Breast epithelium (tissue), 4 donors: ENCODE measurements around the gene IKBIP. TPM values are rescaled to one million over a fixed set of nuclear protein-coding genes. Genes with fewer than 3 reads are reported as not detected.

Experiments used
- DNase-seq, 2 donors: peaks; one replicate each; pipeline ENCODE4 v3.0.0-alpha.2; 2019; ENCODE audit warnings: low spot score in 2 of 2
- H3K27ac ChIP-seq, 2 donors: fragments of 200-600 bp; sonication (generic) in 1 of 2; one replicate each; pipeline ENCODE4 v1.5.1; 2016 to 2019; ENCODE audit warnings: mild to moderate bottlenecking in 1 of 2
- H3K27me3 ChIP-seq, 2 donors: fragments of 200-600 bp; sonication (generic) in 1 of 2; one replicate each; pipeline versions ENCODE4 v1.5.1 to v1.6.0; 2017 to 2019; ENCODE audit warnings: control low read depth in 1 of 2, mild to moderate bottlenecking in 1 of 2
- H3K36me3 ChIP-seq: fragments of 200-600 bp; one replicate; pipeline ENCODE4 v1.5.1; 2019
- H3K4me1 ChIP-seq, 2 donors: fragments of 200-600 bp; sonication (generic); one replicate each; pipeline ENCODE4 v1.5.1; 2016 to 2019; ENCODE audit warnings: control low read depth in 1 of 2
- H3K4me3 ChIP-seq, 3 donors: fragments of 200-600 bp; sonication (generic); 1 replicate in 2 of 3; 2 replicates in 1 of 3; pipeline ENCODE4 v1.5.1; 2016 to 2019; ENCODE audit warnings: mild to moderate bottlenecking in 3 of 3, moderate library complexity in 2 of 3
- H3K9me3 ChIP-seq, 2 donors: fragments of 200-600 bp; sonication (generic) in 1 of 2; one replicate each; pipeline ENCODE4 v1.5.1; 2016 to 2019; ENCODE audit warnings: control low read depth in 1 of 2
- CTCF ChIP-seq, 3 donors: fragments of 450-650 bp; IDR thresholded peaks; one replicate each; pipeline ENCODE4 v1.5.1; 2016 to 2017; ENCODE audit warnings: antibody characterized with exemption in 3 of 3, mild to moderate bottlenecking in 3 of 3, moderate library complexity in 3 of 3
- POLR2A ChIP-seq: fragments of 450-650 bp; IDR thresholded peaks from one replicate; pipeline ENCODE4 v1.6.1; 2016; ENCODE audit warnings: antibody characterized with exemption, mild to moderate bottlenecking, moderate library complexity
- POLR2AphosphoS5 ChIP-seq, 3 donors: sonication (generic); formaldehyde crosslinking; IDR thresholded peaks; one replicate each; pipeline ENCODE4 v1.6.1; 2017; ENCODE audit warnings: antibody characterized with exemption in 3 of 3
- intact Hi-C: fragments of 100-400 bp; cut with DNase I; formaldehyde crosslinking; loops from one replicate; pipeline ENCODE4 v1.15.1; 2023; ENCODE audit warnings: low total_unique reads
- total RNA-seq, 3 donors: library from RNA; depleted of rRNA; stranded (reverse); fragments of >200 nt; gene quantifications; one replicate each; pipeline ENCODE4 v1.1.0, GENCODE V29; 2016

IKBIP gene
- total RNA-seq, 3 donors from 2014 or later, result 10.7 to 19.7 (median 12.3) TPM

DNA sequence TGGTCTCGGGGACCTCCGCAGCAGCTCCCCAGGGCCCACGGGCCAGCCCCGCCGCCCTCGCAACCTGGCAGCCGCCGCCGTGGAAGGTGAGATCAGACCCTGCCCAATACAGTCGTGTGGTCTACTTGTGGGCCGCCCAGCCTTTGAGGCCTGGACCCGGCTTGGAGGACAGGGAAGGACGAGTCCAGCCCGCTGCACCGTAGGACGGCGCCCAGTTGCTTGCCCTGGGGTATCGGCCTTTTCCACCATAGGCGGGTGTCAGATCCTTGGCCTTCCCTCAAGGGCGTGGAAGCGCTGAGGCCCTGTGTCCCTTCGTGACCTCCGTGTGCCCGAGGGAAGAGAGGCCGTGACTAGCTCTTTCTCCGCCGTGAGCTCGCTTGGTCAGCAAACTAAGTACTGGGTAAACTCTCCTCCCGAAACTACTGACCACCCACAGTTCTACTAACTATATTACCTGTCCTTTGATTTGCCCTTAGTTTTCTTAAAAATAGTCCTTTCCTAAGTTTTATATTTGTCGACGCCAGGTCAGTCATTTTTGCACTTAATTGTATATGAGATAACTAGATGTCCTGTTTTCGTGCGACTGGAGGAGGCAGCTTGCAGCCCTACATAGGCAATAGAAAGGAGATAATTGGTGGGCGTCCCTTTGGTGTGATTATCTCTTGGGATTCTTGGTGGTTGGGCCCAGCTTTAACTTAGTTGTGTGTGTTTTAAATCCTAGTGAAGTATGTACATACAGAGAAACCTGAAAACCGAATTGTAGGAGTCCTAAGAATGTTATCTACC, 50.3 kb downstream of the IKBIP start:
- Histone ChIP-seq H3K4me3 (peak overlapping the region; percentile 69 to 89 (median 72)), H3K27me3 (no peaks in the 10 kb centered on the region), H3K9me3 (no peaks in the 10 kb centered on the region), H3K36me3 (no peaks in the 10 kb centered on the region), H3K4me1 (peaks cover 0 to 10% of the 10 kb centered on the region in 2 donors), H3K27ac (peak overlapping the region; percentile 96 to 98)
- TF ChIP-seq POLR2A (no peak), CTCF (IDR thresholded peaks at IDR 0.05) (no peak), POLR2AphosphoS5 (IDR thresholded peaks at IDR 0.05) (no peak)
- peak in 1 of 2 donors; percentile 58 for DNase-seq
- intact Hi-C loops, result no loop called here

GRCh38 chr12:98593351-98594049, 51.1 kb downstream of the IKBIP start, which contains the start of gene SLC25A3:
Gene SLC25A3, plus strand, starts transcription at chr12:98593686. Its CDS starts 293 bp downstream, at chr12:98593979.
- H3K4me1 ChIP-seq, result peaks cover 0 to 10% of the 10 kb centered on the region in 2 donors
- TF ChIP-seq POLR2A, result peak; percentile 78
- peak; percentile 99 for TF ChIP-seq POLR2AphosphoS5 (IDR thresholded peaks at IDR 0.05)
- no peak for TF ChIP-seq CTCF (IDR thresholded peaks at IDR 0.05)
- H3K9me3 ChIP-seq, result no peaks in the 10 kb centered on the region
- DNase-seq, result peak; percentile 94 to 96
- intact Hi-C loops, result no loop called here
- H3K27me3 ChIP-seq, result no peaks in the 10 kb centered on the region
- peak within 1 kb of the TSS; percentile 69 to 89 (median 72) for H3K4me3 ChIP-seq
- peak within 1 kb of the TSS; percentile 96 to 98 for H3K27ac ChIP-seq
- H3K36me3 ChIP-seq, result no peaks in the 10 kb centered on the region

DNA sequence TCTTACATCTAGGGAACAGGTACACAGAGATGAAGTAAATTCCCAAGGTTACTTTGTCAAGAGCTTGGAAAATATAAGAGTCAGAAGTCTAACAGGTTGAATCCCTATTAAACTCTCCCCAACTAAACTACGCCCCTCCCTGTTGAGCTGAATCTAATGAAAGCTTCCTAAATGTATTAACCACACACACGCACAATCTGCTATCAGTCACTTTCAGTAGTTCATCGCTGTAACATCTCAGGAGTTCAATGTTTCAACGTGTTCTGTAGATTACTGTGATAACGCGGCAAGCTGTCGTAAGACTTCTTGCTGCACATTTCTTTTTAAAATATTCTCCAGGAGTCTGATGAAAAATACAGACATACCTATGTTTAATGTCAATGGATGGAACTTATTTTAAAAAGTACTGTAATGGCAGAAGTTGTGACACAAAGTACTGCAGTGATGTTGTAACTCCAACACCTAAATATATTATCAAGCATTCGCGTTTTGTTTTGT, 51.7 kb downstream of the IKBIP start:
- Histone ChIP-seq H3K4me3 (peak overlapping the region; percentile 69 to 89 (median 72)), H3K9me3 (no peaks in the 10 kb centered on the region), H3K27me3 (no peaks in the 10 kb centered on the region), H3K27ac (peak overlapping the region; percentile 96 to 98), H3K36me3 (no peaks in the 10 kb centered on the region), H3K4me1 (peaks cover 0 to 10% of the 10 kb centered on the region in 2 donors)
- DNase-seq, result no peak
- intact Hi-C loops, result no loop called here
- TF ChIP-seq POLR2AphosphoS5 (IDR thresholded peaks at IDR 0.05), result no peak
- no peak for TF ChIP-seq POLR2A
- no peak for TF ChIP-seq CTCF (IDR thresholded peaks at IDR 0.05)

GRCh38 chr12:98591209-98591608, 53.4 kb downstream of the IKBIP start:
- H3K36me3 ChIP-seq, result no peaks in the 10 kb centered on the region
- no peak overlapping the region for H3K27ac ChIP-seq
- peaks cover 0 to 8% of the 10 kb centered on the region in 2 donors for H3K4me1 ChIP-seq
- no peak overlapping the region for H3K4me3 ChIP-seq
- DNase-seq, result no peak
- no peaks in the 10 kb centered on the region for H3K27me3 ChIP-seq
- intact Hi-C loops, result no loop called here
- TF ChIP-seq POLR2A (no peak), CTCF (IDR thresholded peaks at IDR 0.05) (no peak), POLR2AphosphoS5 (IDR thresholded peaks at IDR 0.05) (no peak)
- no peaks in the 10 kb centered on the region for H3K9me3 ChIP-seq

- no peak for DNase-seq
- TF ChIP-seq POLR2A (no peak), CTCF (IDR thresholded peaks at IDR 0.05) (no peak), POLR2AphosphoS5 (IDR thresholded peaks at IDR 0.05) (no peak)
- Histone ChIP-seq H3K9me3 (no peaks in the 10 kb centered on the region), H3K4me3 (no peak overlapping the region), H3K27me3 (no peaks in the 10 kb centered on the region), H3K27ac (no peak overlapping the region), H3K36me3 (no peaks in the 10 kb centered on the region), H3K4me1 (no peaks in the 10 kb centered on the region)
- intact Hi-C loops, result no loop called here
Observed at GRCh38 chr12:98587084-98587483, 57.5 kb downstream of the IKBIP start.
